ENCODE results near the gene KIT. TPM values are rescaled to one million over a fixed set of nuclear protein-coding genes. Genes with fewer than 3 reads are reported as not detected.
"Not testable (repeated sequence)": the region's sequence is repeated elsewhere in the genome, so short reads cannot be mapped to it uniquely, and the experiment has no call there.

Gene KIT
- polyA plus RNA-seq, 1 donor (not counting 4 experiments of a cell fraction or from before 2014, with no cell fraction given) = 0.01 TPM

DNA sequence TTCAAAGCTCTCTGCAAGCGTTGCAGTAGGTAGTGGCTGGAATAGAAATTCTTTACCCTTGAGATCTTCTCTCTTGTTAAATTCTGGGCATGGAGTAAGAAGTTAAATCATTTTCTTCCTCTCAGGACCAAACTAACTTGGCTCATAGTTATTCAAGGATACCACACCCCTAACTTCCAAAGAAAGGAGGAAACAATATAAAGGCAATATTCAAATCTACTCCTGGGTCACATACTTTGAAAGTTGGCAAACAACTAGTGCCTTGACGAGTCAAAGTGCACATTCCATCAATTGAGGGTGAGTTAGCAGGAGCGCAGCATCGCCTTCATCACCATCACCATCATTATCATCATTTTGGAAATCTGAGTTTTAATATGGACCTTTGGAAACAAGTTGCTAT, 20.4 kb upstream of the KIT start:
- Histone ChIP-seq H3K79me2 (ENCODE audit: control insufficient read depth, insufficient read depth, low read length) (no peaks in the 10 kb centered on the region), H3K9me3 (ENCODE audit: control insufficient read depth, low read depth, low read length) (no peaks in the 10 kb centered on the region), H3K36me3 (ENCODE audit: control insufficient read depth in 2 of 2, extremely low read depth in 1 of 2, insufficient read depth in 2 of 2, low read length in 2 of 2) (no peaks in the 10 kb centered on the region), H3K9me1 (ENCODE audit: control insufficient read depth, extremely low read depth, insufficient read depth, low read length) (no peaks in the 10 kb centered on the region), H3K4me3 (ENCODE audit: control insufficient read depth in 2 of 3, extremely low read depth in 1 of 3, insufficient read depth in 2 of 3, low read depth in 1 of 3, low read length in 3 of 3) (no peak overlapping the region), H3K27ac (ENCODE audit: control insufficient read depth, insufficient read depth, low read length) (no peak overlapping the region), H3K27me3 (ENCODE audit: control insufficient read depth, extremely low read depth, insufficient read depth, low read length) (no peaks in the 10 kb centered on the region), H3K9ac (ENCODE audit: control insufficient read depth, extremely low read depth, insufficient read depth, low read length) (no peak overlapping the region), H3K4me1 (ENCODE audit: control insufficient read depth, extremely low read depth, insufficient read depth, low read length) (no peaks in the 10 kb centered on the region), H3K4me2 (ENCODE audit: control insufficient read depth, extremely low read depth, insufficient read depth, low read depth, low read length) (no peak overlapping the region), H2AFZ (ENCODE audit: control insufficient read depth, low read length) (no peak overlapping the region), H4K20me1 (ENCODE audit: control insufficient read depth, extremely low read depth, insufficient read depth, low read length) (no peaks in the 10 kb centered on the region)
- no peak for FAIRE-seq
- TF ChIP-seq, protein P1, sequence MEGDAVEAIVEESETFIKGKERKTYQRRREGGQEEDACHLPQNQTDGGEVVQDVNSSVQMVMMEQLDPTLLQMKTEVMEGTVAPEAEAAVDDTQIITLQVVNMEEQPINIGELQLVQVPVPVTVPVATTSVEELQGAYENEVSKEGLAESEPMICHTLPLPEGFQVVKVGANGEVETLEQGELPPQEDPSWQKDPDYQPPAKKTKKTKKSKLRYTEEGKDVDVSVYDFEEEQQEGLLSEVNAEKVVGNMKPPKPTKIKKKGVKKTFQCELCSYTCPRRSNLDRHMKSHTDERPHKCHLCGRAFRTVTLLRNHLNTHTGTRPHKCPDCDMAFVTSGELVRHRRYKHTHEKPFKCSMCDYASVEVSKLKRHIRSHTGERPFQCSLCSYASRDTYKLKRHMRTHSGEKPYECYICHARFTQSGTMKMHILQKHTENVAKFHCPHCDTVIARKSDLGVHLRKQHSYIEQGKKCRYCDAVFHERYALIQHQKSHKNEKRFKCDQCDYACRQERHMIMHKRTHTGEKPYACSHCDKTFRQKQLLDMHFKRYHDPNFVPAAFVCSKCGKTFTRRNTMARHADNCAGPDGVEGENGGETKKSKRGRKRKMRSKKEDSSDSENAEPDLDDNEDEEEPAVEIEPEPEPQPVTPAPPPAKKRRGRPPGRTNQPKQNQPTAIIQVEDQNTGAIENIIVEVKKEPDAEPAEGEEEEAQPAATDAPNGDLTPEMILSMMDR (optimal IDR thresholded peaks at IDR 0.05 in 1 of 3, IDR thresholded peaks at IDR 0.05 in 1 of 3, conservative IDR thresholded peaks at IDR 0.05 in 1 of 3; ENCODE audit: extremely low read depth in 1 of 3, insufficient read depth in 2 of 3, low read length in 3 of 3) = no peak
- no peak for TF ChIP-seq EZH2 (IDR thresholded peaks at IDR 0.05; ENCODE audit: low read length)
- DNase-seq (ENCODE audit: low read depth, low spot score) = no peak
- dilution Hi-C loops (cut with MboI; ENCODE audit: extremely low pct_ligation_motif_present, low sequenced_read_pairs) = no loop called here

DNA sequence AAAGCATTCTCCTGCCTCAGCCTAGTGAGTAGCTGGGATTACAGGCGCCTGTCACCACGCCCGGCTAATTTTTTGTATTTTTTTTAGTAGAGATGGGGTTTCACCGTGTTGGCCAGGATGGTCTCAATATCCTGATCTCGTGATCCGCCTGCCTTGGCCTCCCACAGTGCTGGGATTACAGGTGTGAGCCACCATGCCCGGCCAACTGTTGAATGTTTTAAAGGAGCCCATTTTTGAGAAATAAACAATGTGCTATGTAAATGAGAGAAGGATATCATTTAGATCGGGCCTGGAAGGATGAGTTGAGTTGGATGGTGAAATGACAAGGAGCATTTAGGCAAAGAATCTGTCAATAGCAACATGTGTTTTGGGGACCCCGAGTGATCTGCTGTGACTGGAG, 16.7 kb upstream of the KIT start:
- H3K4me2 ChIP-seq (ENCODE audit: control insufficient read depth, extremely low read depth, insufficient read depth, low read depth, low read length); H3K9ac ChIP-seq (ENCODE audit: control insufficient read depth, extremely low read depth, insufficient read depth, low read length); H3K9me1 ChIP-seq (ENCODE audit: control insufficient read depth, extremely low read depth, insufficient read depth, low read length); dilution Hi-C loops (cut with MboI; ENCODE audit: extremely low pct_ligation_motif_present, low sequenced_read_pairs); H3K9me3 ChIP-seq (ENCODE audit: control insufficient read depth, low read depth, low read length); H3K27ac ChIP-seq (ENCODE audit: control insufficient read depth, insufficient read depth, low read length); FAIRE-seq; H3K4me3 ChIP-seq (ENCODE audit: control insufficient read depth in 2 of 3, extremely low read depth in 1 of 3, insufficient read depth in 2 of 3, low read depth in 1 of 3, low read length in 3 of 3); H3K79me2 ChIP-seq (ENCODE audit: control insufficient read depth, insufficient read depth, low read length); H2AFZ ChIP-seq (ENCODE audit: control insufficient read depth, low read length); H3K4me1 ChIP-seq (ENCODE audit: control insufficient read depth, extremely low read depth, insufficient read depth, low read length); DNase-seq (ENCODE audit: low read depth, low spot score); H4K20me1 ChIP-seq (ENCODE audit: control insufficient read depth, extremely low read depth, insufficient read depth, low read length); H3K27me3 ChIP-seq (ENCODE audit: control insufficient read depth, extremely low read depth, insufficient read depth, low read length); H3K36me3 ChIP-seq (ENCODE audit: control insufficient read depth in 2 of 2, extremely low read depth in 1 of 2, insufficient read depth in 2 of 2, low read length in 2 of 2): not testable (repeated sequence)

DNA sequence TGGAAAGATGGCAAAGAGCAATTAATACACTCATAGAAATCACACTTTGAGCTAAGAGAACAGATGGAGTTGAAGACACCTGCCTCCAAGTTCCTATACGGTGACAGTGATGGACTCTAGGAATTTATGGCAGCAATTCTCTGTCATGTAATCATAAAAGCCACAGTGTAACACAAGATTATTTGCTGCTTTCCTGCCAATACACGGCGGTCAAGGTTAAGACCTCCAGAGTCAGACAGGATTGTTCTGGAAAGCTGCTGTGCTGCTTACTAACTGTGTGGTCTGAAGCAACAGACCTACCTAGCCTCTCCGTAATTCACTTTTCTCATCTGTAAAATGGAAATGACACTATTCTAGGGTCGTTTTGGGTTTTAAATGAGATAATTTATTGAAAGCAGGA, 14.6 kb upstream of the KIT start:
- no peak overlapping the region for H2AFZ ChIP-seq (ENCODE audit: control insufficient read depth, low read length)
- no peaks in the 10 kb centered on the region for H3K9me3 ChIP-seq (ENCODE audit: control insufficient read depth, low read depth, low read length)
- no peak overlapping the region for H3K9ac ChIP-seq (ENCODE audit: control insufficient read depth, extremely low read depth, insufficient read depth, low read length)
- H3K27ac ChIP-seq (ENCODE audit: control insufficient read depth, insufficient read depth, low read length) = no peak overlapping the region
- DNase-seq (ENCODE audit: low read depth, low spot score) (no peak), FAIRE-seq (no peak)
- no peaks in the 10 kb centered on the region for H3K36me3 ChIP-seq (ENCODE audit: control insufficient read depth in 2 of 2, extremely low read depth in 1 of 2, insufficient read depth in 2 of 2, low read length in 2 of 2)
- no peaks in the 10 kb centered on the region for H4K20me1 ChIP-seq (ENCODE audit: control insufficient read depth, extremely low read depth, insufficient read depth, low read length)
- H3K4me3 ChIP-seq (ENCODE audit: control insufficient read depth in 2 of 3, extremely low read depth in 1 of 3, insufficient read depth in 2 of 3, low read depth in 1 of 3, low read length in 3 of 3) = no peak overlapping the region
- H3K79me2 ChIP-seq (ENCODE audit: control insufficient read depth, insufficient read depth, low read length) = no peaks in the 10 kb centered on the region
- dilution Hi-C loops (cut with MboI; ENCODE audit: extremely low pct_ligation_motif_present, low sequenced_read_pairs) = no loop called here
- H3K27me3 ChIP-seq (ENCODE audit: control insufficient read depth, extremely low read depth, insufficient read depth, low read length) = no peaks in the 10 kb centered on the region
- no peaks in the 10 kb centered on the region for H3K4me1 ChIP-seq (ENCODE audit: control insufficient read depth, extremely low read depth, insufficient read depth, low read length)
- no peaks in the 10 kb centered on the region for H3K9me1 ChIP-seq (ENCODE audit: control insufficient read depth, extremely low read depth, insufficient read depth, low read length)
- no peak for TF ChIP-seq EZH2 (IDR thresholded peaks at IDR 0.05; ENCODE audit: low read length)
- TF ChIP-seq, protein P1 (optimal IDR thresholded peaks at IDR 0.05 in 1 of 3, IDR thresholded peaks at IDR 0.05 in 1 of 3, conservative IDR thresholded peaks at IDR 0.05 in 1 of 3; ENCODE audit: extremely low read depth in 1 of 3, insufficient read depth in 2 of 3, low read length in 3 of 3) = no peak
- no peak overlapping the region for H3K4me2 ChIP-seq (ENCODE audit: control insufficient read depth, extremely low read depth, insufficient read depth, low read depth, low read length)

Data from keratinocyte (primary cell).